Mesendoderm (in vitro differentiated cells): ENCODE data around the gene DDX54.

ENCODE experiments used
- DNase-seq: peaks from one replicate; pipeline ENCODE4 v3.0.0; 2013
- H2AK5ac ChIP-seq: 2 replicates; pipeline ENCODE4 v1.6.1; 2013; ENCODE audit warnings: low read length, inconsistent platforms
- H2BK120ac ChIP-seq: 2 replicates; pipeline ENCODE4 v1.6.1; 2013; ENCODE audit warnings: low read depth, mild to moderate bottlenecking, low read length, moderate library complexity, mixed read lengths
- H2BK15ac ChIP-seq: replicated peaks from 2 replicates; pipeline ENCODE4 v1.6.1; 2013; ENCODE audit warnings: low read depth, mild to moderate bottlenecking, moderate library complexity
- H2BK5ac ChIP-seq: 2 replicates; pipeline ENCODE4 v1.6.1; 2013; ENCODE audit warnings: low read length, inconsistent platforms
- H3K18ac ChIP-seq: 2 replicates; pipeline ENCODE4 v1.6.1; 2013; ENCODE audit warnings: mild to moderate bottlenecking, low read length, mixed read lengths
- H3K23ac ChIP-seq: one replicate; pipeline ENCODE4 v1.6.1; 2013; ENCODE audit warnings: low read length
- H3K27ac ChIP-seq: 2 replicates; pipeline ENCODE4 v1.5.1; 2013; ENCODE audit warnings: low read depth, mild to moderate bottlenecking, inconsistent platforms, low read length, moderate library complexity
- H3K27me3 ChIP-seq: 2 replicates; pipeline ENCODE4 v1.6.1; 2013; ENCODE audit warnings: low read length, control low read depth, mild to moderate bottlenecking, inconsistent platforms; ENCODE audit not compliant: insufficient read depth, poor library complexity
- H3K36me3 ChIP-seq: 2 replicates; pipeline ENCODE4 v1.6.1; 2013; ENCODE audit warnings: low read length, inconsistent platforms; ENCODE audit not compliant: control insufficient read depth, insufficient read depth
- H3K4ac ChIP-seq: one replicate; pipeline ENCODE4 v1.6.1; 2013; ENCODE audit warnings: low read depth, mild to moderate bottlenecking, low read length, moderate library complexity
- H3K4me1 ChIP-seq: 2 replicates; pipeline ENCODE4 v1.6.1; 2013; ENCODE audit warnings: low read depth, low read length, inconsistent platforms; ENCODE audit not compliant: control insufficient read depth
- H3K4me2 ChIP-seq: 2 replicates; pipeline ENCODE4 v1.6.1; 2013; ENCODE audit warnings: low read length
- H3K4me3 ChIP-seq: 2 replicates; pipeline ENCODE4 v1.5.1; 2013; ENCODE audit warnings: mild to moderate bottlenecking, low read length
- H3K56ac ChIP-seq: one replicate; pipeline ENCODE4 v1.6.1; 2013; ENCODE audit warnings: low read length
- H3K79me1 ChIP-seq: 2 replicates; pipeline ENCODE4 v1.6.1; 2013; ENCODE audit warnings: low read length, inconsistent platforms
- H3K79me2 ChIP-seq: 2 replicates; pipeline ENCODE4 v1.6.1; 2013; ENCODE audit warnings: mild to moderate bottlenecking, low read length; ENCODE audit not compliant: control insufficient read depth, insufficient read depth
- H3K9ac ChIP-seq: 2 replicates; pipeline ENCODE4 v1.6.1; 2013; ENCODE audit warnings: low read length, inconsistent platforms
- H4K5ac ChIP-seq: one replicate; pipeline ENCODE4 v1.6.1; 2013; ENCODE audit warnings: low read length
- H4K8ac ChIP-seq: one replicate; pipeline ENCODE4 v1.6.1; 2013; ENCODE audit warnings: low read depth, mild to moderate bottlenecking, control low read depth, low read length, moderate library complexity
- WGBS: extraction: QIAGEN DNeasy Blood & Tissue Kit; methylation state at CpG from one replicate; pipeline ENCODE4 v1.1.7; 2013; ENCODE audit warnings: low lambda C conversion rate, missing lambda C conversion rate; ENCODE audit not compliant: insufficient coverage; ENCODE audit errors: extremely low coverage; 5-methylcytosine and 5-hydroxymethylcytosine counted together

The DDX54 gene

GRCh38 chr12:113136990-113137511 is 48.2 kb downstream of the DDX54 start:
- H3K4ac ChIP-seq: no peak overlapping the region
- no peak overlapping the region for H2BK120ac ChIP-seq
- no peak overlapping the region for H3K27ac ChIP-seq
- no peak overlapping the region for H3K4me2 ChIP-seq
- DNase-seq: no peak
- no peak overlapping the region for H3K56ac ChIP-seq
- no CpG with 5 or more reads among the region's 6 CpGs for WGBS
- no peak overlapping the region for H3K23ac ChIP-seq
- peaks cover 6% of the 10 kb centered on the region for H3K4me1 ChIP-seq
- H4K8ac ChIP-seq: no peak overlapping the region
- H2BK15ac ChIP-seq: no peak overlapping the region
- no peaks in the 10 kb centered on the region for H3K79me2 ChIP-seq
- H4K5ac ChIP-seq: no peak overlapping the region
- no peak overlapping the region for H3K18ac ChIP-seq
- H3K36me3 ChIP-seq: no peaks in the 10 kb centered on the region
- H3K9ac ChIP-seq: no peak overlapping the region
- no peak overlapping the region for H3K4me3 ChIP-seq
- no peaks in the 10 kb centered on the region for H3K79me1 ChIP-seq
- H3K27me3 ChIP-seq: no peaks in the 10 kb centered on the region
- no peak overlapping the region for H2AK5ac ChIP-seq
- H2BK5ac ChIP-seq: no peak overlapping the region

- no peak overlapping the region for H3K18ac ChIP-seq
- no peaks in the 10 kb centered on the region for H3K27me3 ChIP-seq
- H4K5ac ChIP-seq: no peak overlapping the region
- no peak overlapping the region for H4K8ac ChIP-seq
- H3K4ac ChIP-seq: no peak overlapping the region
- no peak overlapping the region for H3K4me3 ChIP-seq
- H3K79me2 ChIP-seq: no peaks in the 10 kb centered on the region
- peaks cover 6% of the 10 kb centered on the region for H3K4me1 ChIP-seq
- no peak overlapping the region for H2AK5ac ChIP-seq
- peak overlapping the region; percentile 70 for H3K4me2 ChIP-seq
- no peak overlapping the region for H2BK5ac ChIP-seq
- WGBS: no CpG with 5 or more reads among the region's 21 CpGs
- no peaks in the 10 kb centered on the region for H3K79me1 ChIP-seq
- no peaks in the 10 kb centered on the region for H3K36me3 ChIP-seq
- no peak overlapping the region for H3K23ac ChIP-seq
- H3K9ac ChIP-seq: peak overlapping the region; percentile 27
- peak overlapping the region; percentile 42 for H3K56ac ChIP-seq
- DNase-seq: peak; percentile 62
- H2BK120ac ChIP-seq: no peak overlapping the region
- H3K27ac ChIP-seq: no peak overlapping the region
- no peak overlapping the region for H2BK15ac ChIP-seq
These were observed 48.9 kb downstream of the DDX54 start for GRCh38 chr12:113136128-113136989.

GRCh38 chr12:113135178-113136127 is 49.8 kb downstream of the DDX54 start, which contains the start of gene RASAL1:
Gene RASAL1 (minus strand): TSS chr12:113135761. CDS start chr12:113135462, 299 bp downstream.
- Histone ChIP-seq H3K9ac (peak within 1 kb of the TSS; percentile 74), H3K27me3 (no peaks in the 10 kb centered on the region)
- DNase-seq: peak; percentile 86

GRCh38 chr12:113134521-113134951 is 50.7 kb downstream of the DDX54 start:
- no CpG with 5 or more reads among the region's 6 CpGs for WGBS
- no peak for DNase-seq
- no peaks in the 10 kb centered on the region for H3K27me3 ChIP-seq

More at GRCh38 chr12:113135178-113136127, 49.8 kb downstream of the DDX54 start, which contains the start of gene RASAL1:
- no peak within 1 kb of the TSS for H4K8ac ChIP-seq
- H2BK120ac ChIP-seq: no peak within 1 kb of the TSS
- H3K4me3 ChIP-seq: peak within 1 kb of the TSS; percentile 28
- no peak within 1 kb of the TSS for H3K18ac ChIP-seq
- H3K4me1 ChIP-seq: peaks cover 6% of the 10 kb centered on the region
- no peak within 1 kb of the TSS for H2BK5ac ChIP-seq
- no peak within 1 kb of the TSS for H3K23ac ChIP-seq
- H2BK15ac ChIP-seq: no peak within 1 kb of the TSS
- H4K5ac ChIP-seq: no peak within 1 kb of the TSS
- peak within 1 kb of the TSS; percentile 93 for H3K4me2 ChIP-seq
- no peaks in the 10 kb centered on the region for H3K79me2 ChIP-seq
- H3K79me1 ChIP-seq: no peaks in the 10 kb centered on the region
- no peaks in the 10 kb centered on the region for H3K36me3 ChIP-seq
- no peak within 1 kb of the TSS for H3K27ac ChIP-seq
- no CpG with 5 or more reads among the region's 68 CpGs for WGBS
- H2AK5ac ChIP-seq: no peak within 1 kb of the TSS
- no peak within 1 kb of the TSS for H3K4ac ChIP-seq
- H3K56ac ChIP-seq: peak within 1 kb of the TSS; percentile 89

GRCh38 chr12:113134071-113134470 is 51.2 kb downstream of the DDX54 start:
- Histone ChIP-seq H4K8ac (no peak overlapping the region), H3K27me3 (no peaks in the 10 kb centered on the region), H3K9ac (no peak overlapping the region), H3K23ac (no peak overlapping the region), H3K18ac (no peak overlapping the region), H2BK120ac (no peak overlapping the region), H3K27ac (no peak overlapping the region), H3K79me1 (no peaks in the 10 kb centered on the region), H3K79me2 (no peaks in the 10 kb centered on the region), H2BK5ac (no peak overlapping the region), H4K5ac (no peak overlapping the region), H3K4me2 (no peak overlapping the region), H2AK5ac (no peak overlapping the region), H3K4me1 (peaks cover 6% of the 10 kb centered on the region), H3K36me3 (no peaks in the 10 kb centered on the region), H3K4ac (no peak overlapping the region), H3K56ac (no peak overlapping the region), H3K4me3 (no peak overlapping the region), H2BK15ac (no peak overlapping the region)
- no peak for DNase-seq
- WGBS: no CpG with 5 or more reads among the region's 2 CpGs

More at GRCh38 chr12:113134521-113134951, 50.7 kb downstream of the DDX54 start:
- peak overlapping the region; percentile 74 for H3K9ac ChIP-seq
- no peak overlapping the region for H3K18ac ChIP-seq
- no peak overlapping the region for H3K23ac ChIP-seq
- no peaks in the 10 kb centered on the region for H3K36me3 ChIP-seq
- no peak overlapping the region for H3K4me3 ChIP-seq
- H2BK120ac ChIP-seq: no peak overlapping the region
- H3K4ac ChIP-seq: no peak overlapping the region
- no peak overlapping the region for H3K27ac ChIP-seq
- H3K4me2 ChIP-seq: no peak overlapping the region
- H2BK15ac ChIP-seq: no peak overlapping the region
- no peak overlapping the region for H2BK5ac ChIP-seq
- H4K5ac ChIP-seq: no peak overlapping the region
- H4K8ac ChIP-seq: no peak overlapping the region
- no peaks in the 10 kb centered on the region for H3K79me1 ChIP-seq
- peak overlapping the region; percentile 89 for H3K56ac ChIP-seq
- no peak overlapping the region for H2AK5ac ChIP-seq
- H3K4me1 ChIP-seq: peaks cover 6% of the 10 kb centered on the region
- no peaks in the 10 kb centered on the region for H3K79me2 ChIP-seq
